Right lobe of liver (tissue), 4 donors: Measurements from ENCODE around the gene MPHOSPH10.
"Not testable (repeated sequence)": the region's sequence is repeated elsewhere in the genome, so short reads cannot be mapped to it uniquely, and the experiment has no call there.

ENCODE experiments used
- CTCF ChIP-seq, 4 donors: fragments of 200-600 bp in 3 of 4; fragments of 450-650 bp in 1 of 4; IDR thresholded peaks; one replicate each; pipeline versions ENCODE4 v1.5.1 to v1.8.0; 2016 to 2022; ENCODE audit warnings: antibody characterized with exemption in 4 of 4, mild to moderate bottlenecking in 2 of 4
- POLR2A ChIP-seq: fragments of 450-650 bp; IDR thresholded peaks from one replicate; pipeline ENCODE4 v1.6.1; 2017; ENCODE audit warnings: antibody characterized with exemption, mild to moderate bottlenecking
- donor health status: DM: no; HTN: no; CAD: no.
- donor health status: DM: no; HTN: no; CAD: no.
- donor health status: DM: no; HTN: yes; CAD: no.

- TF ChIP-seq CTCF (IDR thresholded peaks at IDR 0.05); POLR2A: not testable (repeated sequence)
Measured at GRCh38 chr2:71183306-71184115, 53.1 kb downstream of the MPHOSPH10 start.
